Nephron progenitor cell (in vitro differentiated cells): ENCODE data around the gene KCNQ1.
A peak's percentile ranks its signal among the peaks of the same experiment; 100 is the strongest.

Experiments used
- DNase-seq: peaks from one replicate; pipeline ENCODE4 v3.0.0; 2021
- H3K27ac Mint-ChIP-seq: 2 replicates; pipeline ENCODE4 v1.8.0; 2021; ENCODE audit warnings: mild to moderate bottlenecking, moderate library complexity, mixed read lengths
- H3K27me3 Mint-ChIP-seq: 2 replicates; pipeline ENCODE4 v1.8.0; 2021; ENCODE audit warnings: mild to moderate bottlenecking, low read depth, mixed read lengths; ENCODE audit not compliant: poor library complexity
- H3K36me3 Mint-ChIP-seq: 2 replicates; pipeline ENCODE4 v1.8.0; 2021; ENCODE audit warnings: low read depth, mixed read lengths
- H3K4me1 Mint-ChIP-seq: 2 replicates; pipeline ENCODE4 v1.8.0; 2021; ENCODE audit warnings: mixed read lengths
- H3K4me3 Mint-ChIP-seq: 2 replicates; pipeline ENCODE4 v1.8.0; 2021; ENCODE audit warnings: mild to moderate bottlenecking, moderate library complexity, mixed read lengths
- H3K9me3 Mint-ChIP-seq: 2 replicates; pipeline ENCODE4 v1.8.0; 2021; ENCODE audit warnings: mild to moderate bottlenecking, moderate library complexity, mixed read lengths
- TF ChIP-seq, protein P1 (sequence below): fragments of 200-600 bp; sonication (generic); IDR thresholded peaks from 2 replicates; pipeline ENCODE4 v1.5.0; 2021; ENCODE audit warnings: antibody characterized with exemption

Gene KCNQ1

DNA sequence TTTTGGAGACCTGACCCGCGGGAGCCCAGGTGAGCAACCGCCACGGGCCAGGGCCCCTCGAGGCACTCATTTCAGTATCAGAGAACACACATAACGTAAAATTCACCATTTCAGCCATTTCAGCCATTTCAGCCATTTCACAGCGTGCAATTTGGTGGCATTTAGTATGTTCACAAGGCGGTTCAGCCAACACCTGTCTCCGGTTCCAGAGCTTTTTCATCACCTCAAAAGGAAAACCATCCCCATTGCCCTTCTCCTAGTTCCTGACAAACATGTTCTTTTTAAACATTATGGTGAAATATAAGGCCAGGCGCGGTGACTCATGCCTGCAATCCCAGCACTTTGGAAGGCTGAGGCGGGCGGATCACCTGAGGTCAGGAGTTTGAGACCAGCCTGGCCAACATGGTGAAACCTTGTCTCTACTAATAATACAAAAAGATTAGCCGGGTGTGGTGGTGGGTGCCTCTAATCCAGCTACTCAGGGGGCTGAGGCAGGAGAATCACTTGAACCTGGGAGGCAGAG lies 119.3 kb downstream of the KCNQ1 start:
- H3K4me1 Mint-ChIP-seq = peaks cover 27% of the 10 kb centered on the region
- no peak for DNase-seq
- H3K9me3 Mint-ChIP-seq = no peaks in the 10 kb centered on the region
- TF ChIP-seq, protein P1, sequence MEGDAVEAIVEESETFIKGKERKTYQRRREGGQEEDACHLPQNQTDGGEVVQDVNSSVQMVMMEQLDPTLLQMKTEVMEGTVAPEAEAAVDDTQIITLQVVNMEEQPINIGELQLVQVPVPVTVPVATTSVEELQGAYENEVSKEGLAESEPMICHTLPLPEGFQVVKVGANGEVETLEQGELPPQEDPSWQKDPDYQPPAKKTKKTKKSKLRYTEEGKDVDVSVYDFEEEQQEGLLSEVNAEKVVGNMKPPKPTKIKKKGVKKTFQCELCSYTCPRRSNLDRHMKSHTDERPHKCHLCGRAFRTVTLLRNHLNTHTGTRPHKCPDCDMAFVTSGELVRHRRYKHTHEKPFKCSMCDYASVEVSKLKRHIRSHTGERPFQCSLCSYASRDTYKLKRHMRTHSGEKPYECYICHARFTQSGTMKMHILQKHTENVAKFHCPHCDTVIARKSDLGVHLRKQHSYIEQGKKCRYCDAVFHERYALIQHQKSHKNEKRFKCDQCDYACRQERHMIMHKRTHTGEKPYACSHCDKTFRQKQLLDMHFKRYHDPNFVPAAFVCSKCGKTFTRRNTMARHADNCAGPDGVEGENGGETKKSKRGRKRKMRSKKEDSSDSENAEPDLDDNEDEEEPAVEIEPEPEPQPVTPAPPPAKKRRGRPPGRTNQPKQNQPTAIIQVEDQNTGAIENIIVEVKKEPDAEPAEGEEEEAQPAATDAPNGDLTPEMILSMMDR = no peak
- H3K27ac Mint-ChIP-seq = no peak overlapping the region
- H3K36me3 Mint-ChIP-seq = no peaks in the 10 kb centered on the region
- no peak overlapping the region for H3K4me3 Mint-ChIP-seq
- peaks cover 8% of the 10 kb centered on the region for H3K27me3 Mint-ChIP-seq

DNA sequence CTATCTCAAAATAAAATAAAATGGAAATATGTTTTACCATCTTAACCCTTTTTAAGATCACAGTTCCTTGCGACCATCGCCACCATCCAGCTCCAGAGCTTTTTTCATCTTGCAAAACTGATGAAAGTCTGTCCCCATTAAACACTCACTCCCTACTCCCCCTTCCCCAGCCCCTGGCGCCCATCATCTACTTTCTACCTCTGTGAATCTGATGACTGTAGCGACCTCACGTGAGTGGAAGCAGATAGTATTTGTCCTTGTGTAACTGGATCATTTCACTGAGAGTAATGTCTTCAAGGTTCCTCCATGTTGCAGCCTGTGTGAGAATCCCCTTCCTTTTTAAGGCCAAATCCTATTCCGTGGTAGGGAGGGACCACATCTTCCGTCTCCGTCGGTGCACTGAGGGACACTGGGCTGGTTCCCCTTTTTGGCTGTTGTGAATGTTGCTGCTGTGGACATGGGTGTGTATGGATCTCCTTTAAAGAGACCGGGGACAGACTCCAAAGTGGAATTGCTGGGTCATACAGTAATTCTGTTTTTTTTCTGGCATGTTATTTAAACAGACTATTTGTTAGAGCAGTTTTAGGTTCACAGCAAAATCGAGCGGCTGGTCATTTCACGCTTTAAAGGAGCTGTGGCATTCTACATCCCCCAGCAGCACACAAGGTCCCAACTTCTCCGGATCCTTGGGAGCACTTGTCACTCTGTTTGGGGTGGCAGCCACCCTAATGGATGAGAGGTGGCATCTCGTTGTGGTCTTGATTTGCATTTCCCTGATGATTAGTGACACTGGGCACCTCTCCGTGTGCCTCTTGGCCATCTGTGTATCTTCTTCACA lies 120.0 kb downstream of the KCNQ1 start:
- peaks cover 27% of the 10 kb centered on the region for H3K4me1 Mint-ChIP-seq
- peaks cover 8% of the 10 kb centered on the region for H3K27me3 Mint-ChIP-seq
- no peak for DNase-seq
- peak overlapping the region; percentile 14 for H3K27ac Mint-ChIP-seq
- H3K36me3 Mint-ChIP-seq = no peaks in the 10 kb centered on the region
- TF ChIP-seq, protein P1 = no peak
- H3K4me3 Mint-ChIP-seq = no peak overlapping the region
- H3K9me3 Mint-ChIP-seq = no peaks in the 10 kb centered on the region

DNA sequence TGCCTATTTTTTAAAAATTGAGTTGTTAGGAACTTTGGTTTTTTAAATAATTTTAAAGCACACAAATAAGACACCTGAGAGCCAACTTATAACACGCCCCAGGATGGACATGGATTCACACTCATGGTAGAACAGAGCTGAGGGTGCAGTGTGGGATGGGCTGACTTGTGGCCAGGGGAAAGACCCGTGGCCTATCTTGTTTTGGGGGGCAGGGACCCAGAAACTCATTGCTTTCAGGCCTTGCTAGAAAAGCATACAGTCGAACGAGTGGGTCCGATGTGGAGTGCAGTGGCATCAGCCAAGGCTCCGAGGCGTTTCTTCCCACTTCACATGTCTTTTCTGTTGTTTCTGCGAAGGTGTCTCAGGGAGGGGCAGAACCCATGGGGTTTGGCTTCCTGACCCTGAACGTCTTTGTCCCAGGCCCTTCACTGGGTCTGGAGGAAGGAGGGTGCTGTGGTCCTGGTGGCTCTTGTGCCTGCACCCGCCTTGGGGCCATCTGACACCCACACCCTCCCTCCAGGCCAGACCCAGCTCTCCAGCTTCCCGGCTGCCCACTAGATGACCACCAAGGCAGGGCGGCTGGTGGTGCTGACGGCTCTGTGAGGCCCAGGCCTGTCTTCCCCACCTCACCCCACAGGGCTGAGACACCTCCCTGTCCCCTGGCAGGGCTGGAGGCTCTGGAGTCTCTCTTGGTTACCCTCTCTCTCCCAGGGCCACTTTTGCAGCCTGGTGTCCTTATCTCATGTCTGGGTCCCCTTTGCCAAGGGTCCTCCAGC lies 120.8 kb downstream of the KCNQ1 start:
- H3K9me3 Mint-ChIP-seq = no peaks in the 10 kb centered on the region
- no peak overlapping the region for H3K4me3 Mint-ChIP-seq
- TF ChIP-seq, protein P1 = no peak
- H3K27ac Mint-ChIP-seq = no peak overlapping the region
- DNase-seq = no peak
- H3K36me3 Mint-ChIP-seq = no peaks in the 10 kb centered on the region
- H3K27me3 Mint-ChIP-seq = peaks cover 8% of the 10 kb centered on the region
- H3K4me1 Mint-ChIP-seq = peaks cover 27% of the 10 kb centered on the region

DNA sequence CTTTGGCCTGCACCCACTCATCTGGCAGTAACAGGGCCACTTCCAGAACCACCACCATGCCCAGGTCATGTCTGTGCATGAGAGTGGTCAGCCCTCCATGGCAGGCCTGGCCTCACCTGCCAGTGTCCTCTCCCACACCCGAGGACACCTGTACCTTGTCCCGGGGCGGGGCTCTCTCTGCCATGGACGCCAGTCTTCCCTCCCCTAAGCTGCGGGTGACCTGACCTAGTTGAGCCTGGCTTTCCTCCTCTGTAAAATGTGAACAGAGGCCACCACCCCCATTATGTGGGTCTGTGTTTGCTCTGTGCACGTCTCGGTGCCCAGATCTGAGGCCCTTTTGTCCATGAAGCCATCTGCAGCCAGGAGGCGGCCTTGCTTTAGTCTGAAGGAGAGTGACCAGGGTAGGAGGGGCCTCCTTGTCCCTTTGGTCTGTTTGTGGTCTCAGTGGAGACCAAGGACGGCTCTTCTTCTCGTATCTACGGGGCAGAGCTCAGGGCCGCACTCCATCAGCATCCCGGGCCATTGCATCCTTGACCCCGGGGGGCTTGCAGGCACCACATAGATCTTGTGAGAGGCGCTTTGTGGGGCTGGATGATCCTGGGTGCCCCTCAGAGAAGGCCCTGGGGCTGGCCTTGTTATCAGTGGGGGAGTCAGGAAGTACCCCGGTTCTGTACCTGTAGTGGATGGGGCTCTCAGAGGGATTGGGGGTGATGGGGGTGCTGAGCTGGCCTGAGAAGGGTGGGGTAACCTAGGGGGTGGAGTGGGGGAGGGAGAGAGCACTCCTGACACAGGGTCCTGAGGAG lies 121.6 kb downstream of the KCNQ1 start:
- no peaks in the 10 kb centered on the region for H3K9me3 Mint-ChIP-seq
- DNase-seq = no peak
- peaks cover 8% of the 10 kb centered on the region for H3K27me3 Mint-ChIP-seq
- H3K36me3 Mint-ChIP-seq = no peaks in the 10 kb centered on the region
- H3K27ac Mint-ChIP-seq = no peak overlapping the region
- H3K4me3 Mint-ChIP-seq = no peak overlapping the region
- TF ChIP-seq, protein P1 = no peak
- H3K4me1 Mint-ChIP-seq = peaks cover 27% of the 10 kb centered on the region

DNA sequence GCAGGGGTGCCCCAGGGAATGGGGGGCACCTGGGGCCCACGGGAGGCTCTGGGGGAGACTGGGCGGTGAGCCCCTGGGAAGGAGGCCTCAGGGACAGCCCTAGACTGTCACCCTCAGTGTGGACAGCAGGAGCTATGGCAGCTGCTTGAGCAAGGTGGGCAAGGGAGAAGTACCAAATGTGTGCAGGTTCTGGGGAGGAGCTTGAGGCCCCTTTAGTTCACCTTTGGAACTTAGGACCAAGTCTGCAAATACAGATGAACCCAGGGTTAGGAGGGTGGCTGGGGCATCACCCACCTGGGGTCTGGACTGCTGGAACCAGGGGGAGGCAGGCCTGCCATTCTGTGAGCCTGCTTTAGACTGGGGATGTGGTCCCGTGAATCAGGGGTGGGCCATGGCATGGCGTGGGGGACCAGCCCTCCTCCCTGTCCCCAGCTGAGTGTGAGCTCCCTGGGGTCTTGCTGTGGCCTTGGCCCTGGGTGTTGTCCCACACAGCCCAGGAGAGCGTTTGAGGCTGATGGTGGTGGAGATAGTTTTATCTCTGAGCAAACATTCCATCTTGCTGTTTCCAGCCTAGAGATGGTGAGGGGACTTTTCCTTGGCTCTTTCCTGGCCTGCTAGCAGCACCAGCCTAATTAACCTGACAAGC lies 122.3 kb downstream of the KCNQ1 start:
- DNase-seq = no peak
- Mint-ChIP-seq H3K9me3 (no peaks in the 10 kb centered on the region), H3K27ac (no peak overlapping the region), H3K27me3 (peaks cover 8% of the 10 kb centered on the region), H3K4me3 (no peak overlapping the region), H3K4me1 (peaks cover 27% of the 10 kb centered on the region), H3K36me3 (no peaks in the 10 kb centered on the region)
- TF ChIP-seq, protein P1 = no peak
